ENCODE data around the gene NFASC.

The NFASC gene

DNA sequence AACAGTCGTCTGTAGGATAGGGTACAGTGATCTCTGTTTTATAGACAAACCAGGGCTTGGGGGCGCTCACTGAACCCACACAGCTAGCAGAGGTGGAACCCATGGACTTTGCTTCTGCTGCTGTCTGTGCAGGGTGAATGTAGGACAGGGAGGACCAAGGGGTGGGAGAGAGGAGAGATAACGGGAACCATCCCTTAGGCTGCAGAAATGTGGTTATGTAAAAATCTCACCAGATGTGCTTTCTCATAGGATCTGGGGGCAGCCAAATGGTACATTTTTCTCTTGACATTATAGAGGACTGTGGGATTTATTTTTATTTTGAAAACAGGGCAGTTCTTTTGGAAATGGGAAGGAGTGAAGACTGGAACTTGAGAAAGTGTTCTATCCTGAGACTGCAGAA is 8.7 kb downstream of the NFASC start (continued):
- TF ChIP-seq, protein P1, sequence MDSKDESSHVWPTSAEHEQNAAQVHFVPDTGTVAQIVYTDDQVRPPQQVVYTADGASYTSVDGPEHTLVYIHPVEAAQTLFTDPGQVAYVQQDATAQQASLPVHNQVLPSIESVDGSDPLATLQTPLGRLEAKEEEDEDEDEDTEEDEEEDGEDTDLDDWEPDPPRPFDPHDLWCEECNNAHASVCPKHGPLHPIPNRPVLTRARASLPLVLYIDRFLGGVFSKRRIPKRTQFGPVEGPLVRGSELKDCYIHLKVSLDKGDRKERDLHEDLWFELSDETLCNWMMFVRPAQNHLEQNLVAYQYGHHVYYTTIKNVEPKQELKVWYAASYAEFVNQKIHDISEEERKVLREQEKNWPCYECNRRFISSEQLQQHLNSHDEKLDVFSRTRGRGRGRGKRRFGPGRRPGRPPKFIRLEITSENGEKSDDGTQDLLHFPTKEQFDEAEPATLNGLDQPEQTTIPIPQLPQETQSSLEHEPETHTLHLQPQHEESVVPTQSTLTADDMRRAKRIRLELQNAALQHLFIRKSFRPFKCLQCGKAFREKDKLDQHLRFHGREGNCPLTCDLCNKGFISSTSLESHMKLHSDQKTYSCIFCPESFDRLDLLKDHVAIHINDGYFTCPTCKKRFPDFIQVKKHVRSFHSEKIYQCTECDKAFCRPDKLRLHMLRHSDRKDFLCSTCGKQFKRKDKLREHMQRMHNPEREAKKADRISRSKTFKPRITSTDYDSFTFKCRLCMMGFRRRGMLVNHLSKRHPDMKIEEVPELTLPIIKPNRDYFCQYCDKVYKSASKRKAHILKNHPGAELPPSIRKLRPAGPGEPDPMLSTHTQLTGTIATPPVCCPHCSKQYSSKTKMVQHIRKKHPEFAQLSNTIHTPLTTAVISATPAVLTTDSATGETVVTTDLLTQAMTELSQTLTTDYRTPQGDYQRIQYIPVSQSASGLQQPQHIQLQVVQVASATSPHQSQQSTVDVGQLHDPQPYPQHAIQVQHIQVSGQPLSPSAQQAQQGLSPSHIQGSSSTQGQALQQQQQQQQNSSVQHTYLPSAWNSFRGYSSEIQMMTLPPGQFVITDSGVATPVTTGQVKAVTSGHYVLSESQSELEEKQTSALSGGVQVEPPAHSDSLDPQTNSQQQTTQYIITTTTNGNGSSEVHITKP (tag by site-specific recombination; IDR thresholded peaks at IDR 0.05), result no peak

DNA sequence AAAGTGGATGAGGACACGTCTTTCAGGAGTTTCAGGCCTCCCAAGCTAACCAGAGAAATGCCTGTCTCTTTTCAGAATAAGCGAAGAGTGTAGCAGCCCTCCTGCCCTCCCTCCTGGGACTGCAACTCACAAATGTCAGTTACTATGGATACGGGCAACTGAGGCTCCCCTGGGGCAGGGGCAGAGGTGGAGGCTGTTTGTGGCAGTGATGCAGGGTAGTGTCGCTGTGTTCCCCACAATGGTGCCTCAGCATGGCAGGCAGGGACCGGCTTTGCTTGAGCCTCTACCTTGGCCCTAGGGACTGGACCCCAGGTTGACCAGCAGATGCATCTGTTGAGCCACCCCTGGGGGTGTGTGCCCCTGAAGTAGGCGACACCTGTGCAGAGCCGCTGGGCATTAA is 10.2 kb downstream of the NFASC start:
- Histone ChIP-seq H3K4me1 (ENCODE audit: control insufficient read depth, insufficient read depth, low read length) (no peaks in the 10 kb centered on the region), H3K4me3 (ENCODE audit: low read depth, low read length) (no peak overlapping the region), H3K9me3 (ENCODE audit: control insufficient read depth, insufficient read depth, low read depth, low read length) (no peaks in the 10 kb centered on the region), H3K27ac (ENCODE audit: extremely low read depth, low read depth, low read length) (no peak overlapping the region), H3K36me3 (ENCODE audit: control insufficient read depth in 2 of 2, insufficient read depth in 1 of 2, low read length in 2 of 2) (no peaks in the 10 kb centered on the region)
- ChIA-PET CTCF (interaction anchor here (0.6 to 0.7 kb wide), 2 partner anchors 73 to 108 kb away, joined by 4 to 6 read pairs; no protein-coding TSS in a partner anchor), POLR2A (no interaction called here)
- TF ChIP-seq, protein P2, sequence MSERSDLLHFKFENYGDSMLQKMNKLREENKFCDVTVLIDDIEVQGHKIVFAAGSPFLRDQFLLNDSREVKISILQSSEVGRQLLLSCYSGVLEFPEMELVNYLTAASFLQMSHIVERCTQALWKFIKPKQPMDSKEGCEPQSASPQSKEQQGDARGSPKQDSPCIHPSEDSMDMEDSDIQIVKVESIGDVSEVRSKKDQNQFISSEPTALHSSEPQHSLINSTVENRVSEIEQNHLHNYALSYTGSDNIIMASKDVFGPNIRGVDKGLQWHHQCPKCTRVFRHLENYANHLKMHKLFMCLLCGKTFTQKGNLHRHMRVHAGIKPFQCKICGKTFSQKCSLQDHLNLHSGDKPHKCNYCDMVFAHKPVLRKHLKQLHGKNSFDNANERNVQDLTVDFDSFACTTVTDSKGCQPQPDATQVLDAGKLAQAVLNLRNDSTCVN (tag by site-specific recombination; optimal IDR thresholded peaks at IDR 0.05), result no peak
- TF ChIP-seq ZNF561 (tag by site-specific recombination; IDR thresholded peaks at IDR 0.05; ENCODE audit: borderline replicate concordance) (no peak), ZNF366 (tag by site-specific recombination; conservative IDR thresholded peaks at IDR 0.05) (no peak), ZNF433 (tag by site-specific recombination; IDR thresholded peaks at IDR 0.05; ENCODE audit: low read depth) (no peak), BCL11A (tag by site-specific recombination; IDR thresholded peaks at IDR 0.05; ENCODE audit: low read depth) (no peak), ZNF10 (tag by site-specific recombination; IDR thresholded peaks at IDR 0.05) (no peak), KLF8 (tag by site-specific recombination; IDR thresholded peaks at IDR 0.05) (no peak), ZNF701 (tag by site-specific recombination; IDR thresholded peaks at IDR 0.05) (no peak), ZNF747 (tag by site-specific recombination; IDR thresholded peaks at IDR 0.05) (no peak), ZXDB (tag by site-specific recombination; IDR thresholded peaks at IDR 0.05) (no peak), GLIS2 (tag by site-specific recombination; IDR thresholded peaks at IDR 0.05) (no peak), ZNF510 (tag by site-specific recombination; IDR thresholded peaks at IDR 0.05; ENCODE audit: insufficient replicate concordance) (no peak), ZNF555 (tag by site-specific recombination; conservative IDR thresholded peaks at IDR 0.05) (no peak), KLF7 (tag by site-specific recombination; IDR thresholded peaks at IDR 0.05; ENCODE audit: borderline replicate concordance) (no peak), ZFHX2 (tag by site-specific recombination; conservative IDR thresholded peaks at IDR 0.05) (no peak), MZF1 (tag by site-specific recombination; IDR thresholded peaks at IDR 0.05; ENCODE audit: borderline replicate concordance) (no peak), ZNF221 (tag by site-specific recombination; IDR thresholded peaks at IDR 0.05; ENCODE audit: borderline replicate concordance) (no peak)
- TF ChIP-seq, protein P1 (tag by site-specific recombination; IDR thresholded peaks at IDR 0.05), result no peak
- TF ChIP-seq, protein P3, sequence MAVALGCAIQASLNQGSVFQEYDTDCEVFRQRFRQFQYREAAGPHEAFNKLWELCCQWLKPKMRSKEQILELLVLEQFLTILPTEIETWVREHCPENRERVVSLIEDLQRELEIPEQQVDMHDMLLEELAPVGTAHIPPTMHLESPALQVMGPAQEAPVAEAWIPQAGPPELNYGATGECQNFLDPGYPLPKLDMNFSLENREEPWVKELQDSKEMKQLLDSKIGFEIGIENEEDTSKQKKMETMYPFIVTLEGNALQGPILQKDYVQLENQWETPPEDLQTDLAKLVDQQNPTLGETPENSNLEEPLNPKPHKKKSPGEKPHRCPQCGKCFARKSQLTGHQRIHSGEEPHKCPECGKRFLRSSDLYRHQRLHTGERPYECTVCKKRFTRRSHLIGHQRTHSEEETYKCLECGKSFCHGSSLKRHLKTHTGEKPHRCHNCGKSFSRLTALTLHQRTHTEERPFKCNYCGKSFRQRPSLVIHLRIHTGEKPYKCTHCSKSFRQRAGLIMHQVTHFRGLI (tag by site-specific recombination; IDR thresholded peaks at IDR 0.05), result no peak
- TF ChIP-seq, protein P4, sequence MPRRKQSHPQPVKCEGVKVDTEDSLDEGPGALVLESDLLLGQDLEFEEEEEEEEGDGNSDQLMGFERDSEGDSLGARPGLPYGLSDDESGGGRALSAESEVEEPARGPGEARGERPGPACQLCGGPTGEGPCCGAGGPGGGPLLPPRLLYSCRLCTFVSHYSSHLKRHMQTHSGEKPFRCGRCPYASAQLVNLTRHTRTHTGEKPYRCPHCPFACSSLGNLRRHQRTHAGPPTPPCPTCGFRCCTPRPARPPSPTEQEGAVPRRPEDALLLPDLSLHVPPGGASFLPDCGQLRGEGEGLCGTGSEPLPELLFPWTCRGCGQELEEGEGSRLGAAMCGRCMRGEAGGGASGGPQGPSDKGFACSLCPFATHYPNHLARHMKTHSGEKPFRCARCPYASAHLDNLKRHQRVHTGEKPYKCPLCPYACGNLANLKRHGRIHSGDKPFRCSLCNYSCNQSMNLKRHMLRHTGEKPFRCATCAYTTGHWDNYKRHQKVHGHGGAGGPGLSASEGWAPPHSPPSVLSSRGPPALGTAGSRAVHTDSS (tag by site-specific recombination; IDR thresholded peaks at IDR 0.05), result no peak
